HEK293 (cell line): ENCODE results near the gene MTR.

ENCODE experiments used
- KLF7 ChIP-seq: fragments of 450-650 bp; formaldehyde crosslinking; IDR thresholded peaks from 2 replicates; pipeline ENCODE4 v1.5.1; 2016; ENCODE audit warnings: missing biosample characterization, missing genetic modification characterization, borderline replicate concordance
- MZF1 ChIP-seq: fragments of 450-650 bp; formaldehyde crosslinking; IDR thresholded peaks from 2 replicates; pipeline ENCODE4 v1.5.1; 2017; ENCODE audit warnings: missing biosample characterization, missing genetic modification characterization, borderline replicate concordance
- YY1 ChIP-seq: fragments of 450-650 bp; formaldehyde crosslinking; IDR thresholded peaks from 2 replicates; pipeline ENCODE4 v1.5.1; 2018; ENCODE audit warnings: missing biosample characterization, missing genetic modification characterization
- ZNF239 ChIP-seq: fragments of 450-650 bp; formaldehyde crosslinking; IDR thresholded peaks from 2 replicates; pipeline ENCODE4 v1.5.1; 2016; ENCODE audit warnings: missing biosample characterization, missing genetic modification characterization
- ZNF707 ChIP-seq: fragments of 450-650 bp; formaldehyde crosslinking; IDR thresholded peaks from 2 replicates; pipeline ENCODE4 v1.5.1; 2016; ENCODE audit warnings: missing biosample characterization, missing genetic modification characterization
- TF ChIP-seq, protein P1 (sequence below): fragments of 450-650 bp; formaldehyde crosslinking; IDR thresholded peaks from 2 replicates; pipeline ENCODE4 v1.5.1; 2016; ENCODE audit warnings: missing biosample characterization, missing genetic modification characterization
- TF ChIP-seq, protein P2 (sequence below): fragments of 450-650 bp; formaldehyde crosslinking; IDR thresholded peaks from 2 replicates; pipeline ENCODE4 v1.5.1; 2016; ENCODE audit warnings: missing biosample characterization, missing genetic modification characterization
- TF ChIP-seq, protein P3 (sequence below): fragments of 450-650 bp; formaldehyde crosslinking; IDR thresholded peaks from 2 replicates; pipeline ENCODE4 v1.5.1; 2016; ENCODE audit warnings: missing biosample characterization, missing genetic modification characterization, low read depth
- TF ChIP-seq, protein P4 (sequence below): IDR thresholded peaks from 2 replicates; pipeline ENCODE4 v1.6.1; 2011; ENCODE audit warnings: mild to moderate bottlenecking, low read depth, low read length, borderline replicate concordance

DNA sequence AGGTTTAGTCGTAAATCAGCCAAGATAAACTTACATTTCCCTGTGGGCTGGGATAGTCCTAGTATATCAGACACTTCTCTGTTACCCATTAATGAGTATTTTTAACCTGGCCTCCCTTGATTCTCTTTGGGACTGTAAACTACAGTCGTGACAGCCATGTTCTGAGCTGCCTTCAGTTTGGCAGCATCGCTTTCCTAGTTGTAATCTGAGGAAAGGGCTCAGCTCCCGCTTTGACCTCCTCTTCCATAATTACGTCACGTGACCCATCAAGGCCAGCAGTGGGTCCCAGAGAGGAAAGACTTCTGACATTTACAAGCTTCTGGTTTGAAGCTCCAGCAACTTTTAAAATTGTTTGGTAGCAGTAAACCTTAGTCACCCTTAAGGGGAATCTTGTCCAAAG lies 34.6 kb upstream of the MTR start:
- TF ChIP-seq, protein P1, sequence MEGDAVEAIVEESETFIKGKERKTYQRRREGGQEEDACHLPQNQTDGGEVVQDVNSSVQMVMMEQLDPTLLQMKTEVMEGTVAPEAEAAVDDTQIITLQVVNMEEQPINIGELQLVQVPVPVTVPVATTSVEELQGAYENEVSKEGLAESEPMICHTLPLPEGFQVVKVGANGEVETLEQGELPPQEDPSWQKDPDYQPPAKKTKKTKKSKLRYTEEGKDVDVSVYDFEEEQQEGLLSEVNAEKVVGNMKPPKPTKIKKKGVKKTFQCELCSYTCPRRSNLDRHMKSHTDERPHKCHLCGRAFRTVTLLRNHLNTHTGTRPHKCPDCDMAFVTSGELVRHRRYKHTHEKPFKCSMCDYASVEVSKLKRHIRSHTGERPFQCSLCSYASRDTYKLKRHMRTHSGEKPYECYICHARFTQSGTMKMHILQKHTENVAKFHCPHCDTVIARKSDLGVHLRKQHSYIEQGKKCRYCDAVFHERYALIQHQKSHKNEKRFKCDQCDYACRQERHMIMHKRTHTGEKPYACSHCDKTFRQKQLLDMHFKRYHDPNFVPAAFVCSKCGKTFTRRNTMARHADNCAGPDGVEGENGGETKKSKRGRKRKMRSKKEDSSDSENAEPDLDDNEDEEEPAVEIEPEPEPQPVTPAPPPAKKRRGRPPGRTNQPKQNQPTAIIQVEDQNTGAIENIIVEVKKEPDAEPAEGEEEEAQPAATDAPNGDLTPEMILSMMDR = no peak
- TF ChIP-seq, protein P2, sequence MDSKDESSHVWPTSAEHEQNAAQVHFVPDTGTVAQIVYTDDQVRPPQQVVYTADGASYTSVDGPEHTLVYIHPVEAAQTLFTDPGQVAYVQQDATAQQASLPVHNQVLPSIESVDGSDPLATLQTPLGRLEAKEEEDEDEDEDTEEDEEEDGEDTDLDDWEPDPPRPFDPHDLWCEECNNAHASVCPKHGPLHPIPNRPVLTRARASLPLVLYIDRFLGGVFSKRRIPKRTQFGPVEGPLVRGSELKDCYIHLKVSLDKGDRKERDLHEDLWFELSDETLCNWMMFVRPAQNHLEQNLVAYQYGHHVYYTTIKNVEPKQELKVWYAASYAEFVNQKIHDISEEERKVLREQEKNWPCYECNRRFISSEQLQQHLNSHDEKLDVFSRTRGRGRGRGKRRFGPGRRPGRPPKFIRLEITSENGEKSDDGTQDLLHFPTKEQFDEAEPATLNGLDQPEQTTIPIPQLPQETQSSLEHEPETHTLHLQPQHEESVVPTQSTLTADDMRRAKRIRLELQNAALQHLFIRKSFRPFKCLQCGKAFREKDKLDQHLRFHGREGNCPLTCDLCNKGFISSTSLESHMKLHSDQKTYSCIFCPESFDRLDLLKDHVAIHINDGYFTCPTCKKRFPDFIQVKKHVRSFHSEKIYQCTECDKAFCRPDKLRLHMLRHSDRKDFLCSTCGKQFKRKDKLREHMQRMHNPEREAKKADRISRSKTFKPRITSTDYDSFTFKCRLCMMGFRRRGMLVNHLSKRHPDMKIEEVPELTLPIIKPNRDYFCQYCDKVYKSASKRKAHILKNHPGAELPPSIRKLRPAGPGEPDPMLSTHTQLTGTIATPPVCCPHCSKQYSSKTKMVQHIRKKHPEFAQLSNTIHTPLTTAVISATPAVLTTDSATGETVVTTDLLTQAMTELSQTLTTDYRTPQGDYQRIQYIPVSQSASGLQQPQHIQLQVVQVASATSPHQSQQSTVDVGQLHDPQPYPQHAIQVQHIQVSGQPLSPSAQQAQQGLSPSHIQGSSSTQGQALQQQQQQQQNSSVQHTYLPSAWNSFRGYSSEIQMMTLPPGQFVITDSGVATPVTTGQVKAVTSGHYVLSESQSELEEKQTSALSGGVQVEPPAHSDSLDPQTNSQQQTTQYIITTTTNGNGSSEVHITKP (tag by site-specific recombination) = no peak
- no peak for TF ChIP-seq YY1
- TF ChIP-seq, protein P3, sequence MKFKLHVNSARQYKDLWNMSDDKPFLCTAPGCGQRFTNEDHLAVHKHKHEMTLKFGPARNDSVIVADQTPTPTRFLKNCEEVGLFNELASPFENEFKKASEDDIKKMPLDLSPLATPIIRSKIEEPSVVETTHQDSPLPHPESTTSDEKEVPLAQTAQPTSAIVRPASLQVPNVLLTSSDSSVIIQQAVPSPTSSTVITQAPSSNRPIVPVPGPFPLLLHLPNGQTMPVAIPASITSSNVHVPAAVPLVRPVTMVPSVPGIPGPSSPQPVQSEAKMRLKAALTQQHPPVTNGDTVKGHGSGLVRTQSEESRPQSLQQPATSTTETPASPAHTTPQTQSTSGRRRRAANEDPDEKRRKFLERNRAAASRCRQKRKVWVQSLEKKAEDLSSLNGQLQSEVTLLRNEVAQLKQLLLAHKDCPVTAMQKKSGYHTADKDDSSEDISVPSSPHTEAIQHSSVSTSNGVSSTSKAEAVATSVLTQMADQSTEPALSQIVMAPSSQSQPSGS (tag by site-specific recombination) = no peak
- TF ChIP-seq, protein P4, sequence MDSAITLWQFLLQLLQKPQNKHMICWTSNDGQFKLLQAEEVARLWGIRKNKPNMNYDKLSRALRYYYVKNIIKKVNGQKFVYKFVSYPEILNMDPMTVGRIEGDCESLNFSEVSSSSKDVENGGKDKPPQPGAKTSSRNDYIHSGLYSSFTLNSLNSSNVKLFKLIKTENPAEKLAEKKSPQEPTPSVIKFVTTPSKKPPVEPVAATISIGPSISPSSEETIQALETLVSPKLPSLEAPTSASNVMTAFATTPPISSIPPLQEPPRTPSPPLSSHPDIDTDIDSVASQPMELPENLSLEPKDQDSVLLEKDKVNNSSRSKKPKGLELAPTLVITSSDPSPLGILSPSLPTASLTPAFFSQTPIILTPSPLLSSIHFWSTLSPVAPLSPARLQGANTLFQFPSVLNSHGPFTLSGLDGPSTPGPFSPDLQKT = no peak
- no peak for TF ChIP-seq MZF1 (tag by site-specific recombination)
- TF ChIP-seq ZNF707 (tag by site-specific recombination) = no peak
- no peak for TF ChIP-seq ZNF239 (tag by site-specific recombination)
- TF ChIP-seq KLF7 = no peak
